ENCODE measurements around the gene RTN1.

The RTN1 gene

DNA sequence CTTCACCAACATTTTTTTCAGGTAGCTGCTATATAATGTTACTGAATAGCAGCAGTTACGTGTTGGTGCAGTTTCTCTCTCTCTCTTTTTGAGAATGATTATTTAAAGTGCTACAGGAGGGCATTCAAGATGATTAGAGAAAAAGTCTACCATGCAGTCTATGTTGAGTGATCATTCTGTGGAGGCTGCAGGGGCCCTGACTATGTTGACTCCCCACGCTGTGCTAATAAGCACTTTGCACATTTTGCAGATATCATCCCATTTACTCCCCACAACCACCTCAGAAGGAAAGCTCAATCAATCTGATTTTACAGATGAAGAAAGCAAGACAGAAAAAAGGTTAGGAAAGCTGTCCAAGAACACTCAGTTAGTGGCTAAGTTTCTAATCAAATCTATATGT is 87.8 kb downstream of the RTN1 start:
- Mint-ChIP-seq H3K4me3 (no peak overlapping the region), H3K4me1 (peaks cover 4% of the 10 kb centered on the region), H3K27ac (no peak overlapping the region), H3K27me3 (ENCODE audit: low read depth, poor library complexity) (peaks cover 3% of the 10 kb centered on the region), H3K9me3 (no peaks in the 10 kb centered on the region), H3K36me3 (ENCODE audit: low read depth) (no peaks in the 10 kb centered on the region)
- TF ChIP-seq, protein P1, sequence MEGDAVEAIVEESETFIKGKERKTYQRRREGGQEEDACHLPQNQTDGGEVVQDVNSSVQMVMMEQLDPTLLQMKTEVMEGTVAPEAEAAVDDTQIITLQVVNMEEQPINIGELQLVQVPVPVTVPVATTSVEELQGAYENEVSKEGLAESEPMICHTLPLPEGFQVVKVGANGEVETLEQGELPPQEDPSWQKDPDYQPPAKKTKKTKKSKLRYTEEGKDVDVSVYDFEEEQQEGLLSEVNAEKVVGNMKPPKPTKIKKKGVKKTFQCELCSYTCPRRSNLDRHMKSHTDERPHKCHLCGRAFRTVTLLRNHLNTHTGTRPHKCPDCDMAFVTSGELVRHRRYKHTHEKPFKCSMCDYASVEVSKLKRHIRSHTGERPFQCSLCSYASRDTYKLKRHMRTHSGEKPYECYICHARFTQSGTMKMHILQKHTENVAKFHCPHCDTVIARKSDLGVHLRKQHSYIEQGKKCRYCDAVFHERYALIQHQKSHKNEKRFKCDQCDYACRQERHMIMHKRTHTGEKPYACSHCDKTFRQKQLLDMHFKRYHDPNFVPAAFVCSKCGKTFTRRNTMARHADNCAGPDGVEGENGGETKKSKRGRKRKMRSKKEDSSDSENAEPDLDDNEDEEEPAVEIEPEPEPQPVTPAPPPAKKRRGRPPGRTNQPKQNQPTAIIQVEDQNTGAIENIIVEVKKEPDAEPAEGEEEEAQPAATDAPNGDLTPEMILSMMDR (IDR thresholded peaks at IDR 0.05): no peak
- DNase-seq: no peak

DNA sequence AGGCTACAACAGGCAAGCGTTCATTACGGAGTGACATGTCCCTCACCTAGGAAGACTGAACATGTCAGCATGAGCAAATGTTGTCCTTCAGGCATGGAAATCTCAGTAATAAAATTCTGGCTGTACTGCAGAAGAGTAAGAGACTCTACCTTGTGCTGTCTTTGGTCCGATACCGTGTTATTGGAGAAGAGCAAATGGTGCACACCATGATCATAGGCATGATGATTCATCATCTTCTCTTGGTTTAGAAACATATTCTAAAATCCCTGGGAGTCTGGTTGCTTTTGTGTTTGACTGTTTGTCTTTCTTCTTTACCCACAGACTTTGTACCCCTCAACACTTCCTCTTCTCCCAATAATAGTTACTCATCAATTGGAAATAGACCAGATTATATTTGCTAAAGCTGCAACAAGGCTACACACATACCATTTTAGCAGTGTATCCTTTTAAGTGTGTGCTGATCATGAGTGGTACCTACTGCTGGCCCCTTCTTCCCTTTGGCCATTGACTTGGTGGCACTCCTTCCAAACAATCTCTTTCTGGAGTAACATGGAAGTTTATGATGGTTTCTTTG is 93.5 kb downstream of the RTN1 start:
- TF ChIP-seq, protein P1 (IDR thresholded peaks at IDR 0.05): no peak
- H3K27ac Mint-ChIP-seq: no peak overlapping the region
- no peaks in the 10 kb centered on the region for H3K9me3 Mint-ChIP-seq
- H3K36me3 Mint-ChIP-seq (ENCODE audit: low read depth): no peaks in the 10 kb centered on the region
- H3K4me3 Mint-ChIP-seq: no peak overlapping the region
- peaks cover 10% of the 10 kb centered on the region for H3K4me1 Mint-ChIP-seq
- peaks cover 3% of the 10 kb centered on the region for H3K27me3 Mint-ChIP-seq (ENCODE audit: low read depth, poor library complexity)
- DNase-seq: no peak

GRCh38 chr14:59776468-59776867 is 94.1 kb downstream of the RTN1 start:
- Mint-ChIP-seq H3K9me3 (no peaks in the 10 kb centered on the region), H3K4me1 (peaks cover 11% of the 10 kb centered on the region), H3K36me3 (ENCODE audit: low read depth) (no peaks in the 10 kb centered on the region), H3K27ac (no peak overlapping the region), H3K4me3 (no peak overlapping the region), H3K27me3 (ENCODE audit: low read depth, poor library complexity) (peaks cover 3% of the 10 kb centered on the region)
- no peak for DNase-seq
- TF ChIP-seq, protein P1 (IDR thresholded peaks at IDR 0.05): no peak

DNA sequence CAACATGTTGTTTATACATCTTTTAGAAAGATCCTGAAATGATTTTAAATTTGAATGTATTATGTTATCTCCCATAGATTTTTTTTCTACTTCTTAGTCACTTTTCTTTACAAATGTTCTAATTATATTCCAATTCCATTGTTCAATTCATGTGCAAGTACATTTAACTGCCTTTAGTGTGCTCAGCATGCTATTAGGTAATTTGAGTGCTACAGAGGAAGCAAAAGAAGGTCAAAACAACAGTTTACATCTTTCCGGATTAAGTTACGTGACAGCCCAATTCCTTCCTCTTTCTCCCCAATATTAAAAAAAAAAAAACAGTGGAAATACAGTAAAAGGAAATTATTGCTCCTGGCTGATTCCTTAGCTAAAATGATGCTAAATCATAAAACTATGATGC is 98.3 kb downstream of the RTN1 start:
- Mint-ChIP-seq H3K27ac (no peak overlapping the region), H3K9me3 (no peaks in the 10 kb centered on the region), H3K4me1 (peaks cover 7% of the 10 kb centered on the region), H3K36me3 (ENCODE audit: low read depth) (no peaks in the 10 kb centered on the region), H3K27me3 (ENCODE audit: low read depth, poor library complexity) (peaks cover 3% of the 10 kb centered on the region), H3K4me3 (no peak overlapping the region)
- TF ChIP-seq, protein P1 (IDR thresholded peaks at IDR 0.05): no peak
- no peak for DNase-seq

DNA sequence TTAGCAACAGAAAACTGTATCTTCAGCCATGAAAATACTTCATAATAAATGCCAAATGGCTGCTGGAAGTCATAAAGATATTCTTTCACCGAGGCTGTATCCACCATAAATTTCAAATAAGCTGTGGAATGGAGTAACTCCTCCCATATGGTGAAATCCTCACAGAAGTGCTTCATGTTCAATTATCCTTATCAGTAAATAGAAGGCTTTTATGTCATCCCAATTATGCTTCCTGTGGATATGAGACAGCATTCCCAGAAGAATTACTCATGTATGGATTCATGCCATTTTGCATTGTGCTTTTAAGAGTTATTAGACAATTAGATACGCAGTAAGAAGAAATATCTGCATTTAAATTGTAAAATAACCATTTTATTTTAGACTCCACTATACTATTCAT is 99.0 kb downstream of the RTN1 start:
- no peak for DNase-seq
- Mint-ChIP-seq H3K36me3 (ENCODE audit: low read depth) (no peaks in the 10 kb centered on the region), H3K9me3 (no peaks in the 10 kb centered on the region), H3K4me1 (peaks cover 7% of the 10 kb centered on the region), H3K27me3 (ENCODE audit: low read depth, poor library complexity) (peaks cover 3% of the 10 kb centered on the region), H3K27ac (no peak overlapping the region), H3K4me3 (no peak overlapping the region)
- TF ChIP-seq, protein P1 (IDR thresholded peaks at IDR 0.05): no peak

DNA sequence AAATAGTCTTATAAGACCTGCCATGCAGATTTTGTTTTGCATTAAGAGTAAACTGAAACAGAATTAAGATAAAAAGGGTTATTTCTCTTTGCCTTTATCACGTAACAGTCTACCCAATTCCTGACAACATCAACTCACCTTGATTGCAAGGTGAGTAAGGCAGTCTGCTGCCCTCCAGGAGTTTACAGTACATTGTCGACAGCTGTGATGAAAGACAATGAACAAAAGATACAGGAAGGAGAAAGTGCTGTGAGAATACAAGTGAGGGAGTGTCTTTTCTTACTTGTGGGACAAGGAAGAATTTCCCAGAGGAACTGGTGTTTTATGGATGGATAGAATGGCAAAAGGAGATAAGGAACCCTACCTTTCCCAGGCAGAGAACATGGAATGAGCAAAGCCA is 101.0 kb downstream of the RTN1 start:
- H3K27ac Mint-ChIP-seq: no peak overlapping the region
- H3K9me3 Mint-ChIP-seq: no peaks in the 10 kb centered on the region
- H3K4me1 Mint-ChIP-seq: peaks cover 7% of the 10 kb centered on the region
- TF ChIP-seq, protein P1 (IDR thresholded peaks at IDR 0.05): no peak
- no peak for DNase-seq
- no peaks in the 10 kb centered on the region for H3K36me3 Mint-ChIP-seq (ENCODE audit: low read depth)
- no peak overlapping the region for H3K4me3 Mint-ChIP-seq
- peaks cover 1% of the 10 kb centered on the region for H3K27me3 Mint-ChIP-seq (ENCODE audit: low read depth, poor library complexity)

All from nephron progenitor cell (in vitro differentiated cells).